RWPE2 (cell line): ENCODE measurements around the gene SASH1.

Source experiments
- ATAC-seq: fragments of 200-7000 bp; cut with Tn5 transposase; 3 replicates; pipeline ENCODE4 v1.9.1; 2021; ENCODE audit warnings: low read depth
- DNase-seq: peaks from one replicate; pipeline ENCODE4 v3.0.0-alpha.2; 2020; ENCODE audit warnings: low spot score
- H3K27ac ChIP-seq: fragments of 450-650 bp; 2 replicates; pipeline ENCODE4 v1.5.1; 2017; ENCODE audit warnings: mild to moderate bottlenecking; ENCODE audit not compliant: poor library complexity, severe bottlenecking
- H3K27me3 ChIP-seq: fragments of 250-450 bp; sonication (Bioruptor Pico); 2 replicates; pipeline ENCODE4 v1.5.1; 2021; ENCODE audit warnings: mild to moderate bottlenecking, moderate library complexity; ENCODE audit not compliant: insufficient read depth, poor library complexity, severe bottlenecking
- H3K36me3 ChIP-seq: fragments of 250-450 bp; sonication (Bioruptor Pico); 2 replicates; pipeline ENCODE4 v1.5.1; 2020; ENCODE audit warnings: low read depth, mild to moderate bottlenecking, moderate library complexity
- H3K4me1 ChIP-seq: fragments of 250-450 bp; sonication (Bioruptor Pico); 2 replicates; pipeline ENCODE4 v1.5.1; 2021; ENCODE audit warnings: mild to moderate bottlenecking, moderate library complexity; ENCODE audit not compliant: insufficient read depth, poor library complexity, severe bottlenecking
- H3K4me3 ChIP-seq: fragments of 250-450 bp; sonication (Bioruptor Pico); 2 replicates; pipeline ENCODE4 v1.5.1; 2021; ENCODE audit warnings: mild to moderate bottlenecking, moderate library complexity; ENCODE audit not compliant: severe bottlenecking
- H3K9me3 ChIP-seq: fragments of 250-450 bp; sonication (Bioruptor Pico); 2 replicates; pipeline ENCODE4 v1.5.1; 2021; ENCODE audit warnings: mild to moderate bottlenecking, moderate library complexity; ENCODE audit not compliant: severe bottlenecking
- CTCF ChIP-seq: fragments of 450-650 bp; IDR thresholded peaks from one replicate; pipeline ENCODE4 v1.5.1; 2017; ENCODE audit warnings: mild to moderate bottlenecking, moderate library complexity; ENCODE audit not compliant: poor library complexity, severe bottlenecking

Gene SASH1

GRCh38 chr6:148497717-148498116 is 155.1 kb downstream of the SASH1 start:
- Histone ChIP-seq H3K9me3 (no peaks in the 10 kb centered on the region), H3K27me3 (no peaks in the 10 kb centered on the region), H3K36me3 (no peaks in the 10 kb centered on the region), H3K4me1 (peaks cover 15% of the 10 kb centered on the region), H3K4me3 (no peak overlapping the region), H3K27ac (no peak overlapping the region)
- no peak for TF ChIP-seq CTCF
- DNase-seq (no peak), ATAC-seq (no peak)

- DNase-seq, result no peak
- no peak overlapping the region for H3K27ac ChIP-seq
- H3K36me3 ChIP-seq, result no peaks in the 10 kb centered on the region
- no peak for ATAC-seq
- H3K4me3 ChIP-seq, result no peak overlapping the region
- peaks cover 15% of the 10 kb centered on the region for H3K4me1 ChIP-seq
- TF ChIP-seq CTCF, result no peak
- no peaks in the 10 kb centered on the region for H3K9me3 ChIP-seq
- no peaks in the 10 kb centered on the region for H3K27me3 ChIP-seq
Measured at GRCh38 chr6:148500402-148500801, 157.8 kb downstream of the SASH1 start.

- Histone ChIP-seq H3K4me1 (peaks cover 15% of the 10 kb centered on the region), H3K4me3 (no peak overlapping the region), H3K27me3 (no peaks in the 10 kb centered on the region), H3K36me3 (no peaks in the 10 kb centered on the region), H3K9me3 (no peaks in the 10 kb centered on the region), H3K27ac (no peak overlapping the region)
- DNase-seq, result no peak
- TF ChIP-seq CTCF, result no peak
- ATAC-seq, result peak; percentile 89
Measured at GRCh38 chr6:148501178-148501590, 158.5 kb downstream of the SASH1 start.

- no peaks in the 10 kb centered on the region for H3K27me3 ChIP-seq
- H3K36me3 ChIP-seq, result no peaks in the 10 kb centered on the region
- TF ChIP-seq CTCF, result no peak
- DNase-seq (no peak), ATAC-seq (no peak)
- no peaks in the 10 kb centered on the region for H3K9me3 ChIP-seq
- H3K27ac ChIP-seq, result no peak overlapping the region
- H3K4me3 ChIP-seq, result no peak overlapping the region
- peaks cover 15% of the 10 kb centered on the region for H3K4me1 ChIP-seq
Measured at GRCh38 chr6:148502083-148502772, 159.6 kb downstream of the SASH1 start.

- Histone ChIP-seq H3K27me3 (no peaks in the 10 kb centered on the region), H3K9me3 (no peaks in the 10 kb centered on the region), H3K36me3 (no peaks in the 10 kb centered on the region), H3K4me3 (no peak overlapping the region), H3K4me1 (peaks cover 15% of the 10 kb centered on the region), H3K27ac (no peak overlapping the region)
- DNase-seq (no peak), ATAC-seq (no peak)
- no peak for TF ChIP-seq CTCF
Measured at GRCh38 chr6:148502773-148503135, 160.1 kb downstream of the SASH1 start.
